Neural crest cell (in vitro differentiated cells): ENCODE data around the gene CTAGE1. TPM values are rescaled to one million over a fixed set of nuclear protein-coding genes. Genes with fewer than 3 reads are reported as not detected.

Experiments used
- DNase-seq: peaks from one replicate; pipeline ENCODE4 v3.0.0; 2021; ENCODE audit warnings: low read depth, mixed read lengths, low spot score
- H3K27ac Mint-ChIP-seq: one replicate; pipeline ENCODE4 v1.8.0; 2021; ENCODE audit warnings: mild to moderate bottlenecking, mixed read lengths; ENCODE audit not compliant: unreplicated experiment
- H3K27me3 Mint-ChIP-seq: 2 replicates; pipeline ENCODE4 v1.8.0; 2021; ENCODE audit warnings: low read depth, mild to moderate bottlenecking, mixed read lengths
- H3K36me3 Mint-ChIP-seq: 2 replicates; pipeline ENCODE4 v1.8.0; 2021; ENCODE audit warnings: low read depth, mild to moderate bottlenecking, mixed read lengths
- H3K4me1 Mint-ChIP-seq: 2 replicates; pipeline ENCODE4 v1.8.0; 2021; ENCODE audit warnings: mixed read lengths
- H3K4me3 Mint-ChIP-seq: one replicate; pipeline ENCODE4 v1.8.0; 2021; ENCODE audit warnings: mild to moderate bottlenecking, mixed read lengths
- H3K9me3 Mint-ChIP-seq: 2 replicates; pipeline ENCODE4 v1.8.0; 2021; ENCODE audit warnings: mixed read lengths
- CTCF ChIP-seq: fragments of 200-600 bp; sonication (generic); conservative IDR thresholded peaks from 2 replicates; pipeline ENCODE4 v1.5.0; 2021; ENCODE audit warnings: antibody characterized with exemption, mild to moderate bottlenecking
- total RNA-seq: library from RNA; stranded (reverse); gene quantifications from 2 replicates; pipeline ENCODE4 v1.2.1, GENCODE V29; 2021

Gene CTAGE1
- total RNA-seq, 1 donor from 2014 or later: not detected

- Mint-ChIP-seq H3K9me3 (no peaks in the 10 kb centered on the region), H3K27me3 (peaks cover 9% of the 10 kb centered on the region), H3K4me1 (peaks cover 4% of the 10 kb centered on the region), H3K27ac (no peak overlapping the region), H3K4me3 (no peak overlapping the region), H3K36me3 (no peaks in the 10 kb centered on the region)
- no peak for DNase-seq
- TF ChIP-seq CTCF: no peak
These were observed 17.4 kb upstream of the CTAGE1 start for GRCh38 chr18:22434973-22435608.

- H3K36me3 Mint-ChIP-seq: no peaks in the 10 kb centered on the region
- H3K4me1 Mint-ChIP-seq: peaks cover 4% of the 10 kb centered on the region
- H3K4me3 Mint-ChIP-seq: no peak overlapping the region
- H3K27me3 Mint-ChIP-seq: peaks cover 13% of the 10 kb centered on the region
- H3K27ac Mint-ChIP-seq: no peak overlapping the region
- H3K9me3 Mint-ChIP-seq: no peaks in the 10 kb centered on the region
- TF ChIP-seq CTCF: no peak
- DNase-seq: no peak
These were observed 16.2 kb upstream of the CTAGE1 start for GRCh38 chr18:22433956-22434355.

- H3K4me1 Mint-ChIP-seq: peaks cover 4% of the 10 kb centered on the region
These were observed 15.0 kb upstream of the CTAGE1 start for GRCh38 chr18:22432657-22433137.

GRCh38 chr18:22429564-22429963 is 11.8 kb upstream of the CTAGE1 start:
- no peak for TF ChIP-seq CTCF
- peaks cover 8% of the 10 kb centered on the region for H3K27me3 Mint-ChIP-seq
- no peaks in the 10 kb centered on the region for H3K36me3 Mint-ChIP-seq
- peaks cover 4% of the 10 kb centered on the region for H3K4me1 Mint-ChIP-seq
- H3K27ac Mint-ChIP-seq: no peak overlapping the region
- no peaks in the 10 kb centered on the region for H3K9me3 Mint-ChIP-seq
- no peak for DNase-seq
- no peak overlapping the region for H3K4me3 Mint-ChIP-seq

More at GRCh38 chr18:22432657-22433137, 15.0 kb upstream of the CTAGE1 start:
- no peak overlapping the region for H3K4me3 Mint-ChIP-seq
- H3K36me3 Mint-ChIP-seq: no peaks in the 10 kb centered on the region
- peaks cover 13% of the 10 kb centered on the region for H3K27me3 Mint-ChIP-seq
- TF ChIP-seq CTCF: no peak
- DNase-seq: no peak
- no peak overlapping the region for H3K27ac Mint-ChIP-seq
- H3K9me3 Mint-ChIP-seq: no peaks in the 10 kb centered on the region

GRCh38 chr18:22428672-22429071 is 11.0 kb upstream of the CTAGE1 start:
- TF ChIP-seq CTCF: no peak
- no peak for DNase-seq
- H3K4me3 Mint-ChIP-seq: no peak overlapping the region
- H3K27me3 Mint-ChIP-seq: peaks cover 10% of the 10 kb centered on the region
- no peaks in the 10 kb centered on the region for H3K9me3 Mint-ChIP-seq
- H3K36me3 Mint-ChIP-seq: no peaks in the 10 kb centered on the region
- no peak overlapping the region for H3K27ac Mint-ChIP-seq
- peaks cover 4% of the 10 kb centered on the region for H3K4me1 Mint-ChIP-seq
